Neural progenitor cell (in vitro differentiated cells): ENCODE results near the gene ITPRIPL2.

Experiments used
- CTCF ChIP-seq: fragments of 200-600 bp; sonication (generic); IDR thresholded peaks from 2 replicates; pipeline ENCODE4 v1.5.1; 2017; ENCODE audit warnings: antibody characterized with exemption, mild to moderate bottlenecking
- EZH2 ChIP-seq: fragments of 200-600 bp; sonication (generic); IDR thresholded peaks from 2 replicates; pipeline ENCODE4 v1.6.1; 2017; ENCODE audit warnings: antibody characterized with exemption, mild to moderate bottlenecking, moderate library complexity
- EZH2phosphoT487 ChIP-seq: fragments of 200-600 bp; sonication (generic); IDR thresholded peaks from 2 replicates; pipeline ENCODE4 v1.6.1; 2017; ENCODE audit warnings: antibody characterized with exemption

- TF ChIP-seq CTCF (no peak), EZH2 (no peak), EZH2phosphoT487 (no peak)
These were observed 18.5 kb downstream of the ITPRIPL2 start for GRCh38 chr16:19132255-19132654.
